ENCODE results near the gene HEXD.

HEXD gene

GRCh38 chr17:82392941-82393340, 25.2 kb upstream of the HEXD start:
- Histone ChIP-seq H3K36me3 (peaks cover 5 to 61% (median 39%) of the 10 kb centered on the region in 3 donors), H3K4me3 (no peak overlapping the region)
- no peak for TF ChIP-seq CTCF (IDR thresholded peaks at IDR 0.05)

GRCh38 chr17:82394278-82394677, 23.9 kb upstream of the HEXD start:
- no peaks in the 10 kb centered on the region for H3K9me3 ChIP-seq
- H3K27ac ChIP-seq, result no peak overlapping the region
- H3K4me3 ChIP-seq, result no peak overlapping the region
- H3K36me3 ChIP-seq, result peaks cover 5 to 64% (median 41%) of the 10 kb centered on the region in 3 donors
- TF ChIP-seq CTCF (IDR thresholded peaks at IDR 0.05), result no peak
- peaks cover 0 to 5% (median 4%) of the 10 kb centered on the region in 4 donors for H3K4me1 ChIP-seq
- no peak for DNase-seq
- intact Hi-C loops (cut with DNase I; ENCODE audit: low total_unique reads), result no loop called here
- H3K27me3 ChIP-seq, result no peaks in the 10 kb centered on the region

More at GRCh38 chr17:82392941-82393340, 25.2 kb upstream of the HEXD start:
- intact Hi-C loops (cut with DNase I; ENCODE audit: low total_unique reads), result no loop called here
- H3K27me3 ChIP-seq, result no peaks in the 10 kb centered on the region
- H3K9me3 ChIP-seq, result no peaks in the 10 kb centered on the region
- H3K4me1 ChIP-seq, result no peaks in the 10 kb centered on the region
- no peak for DNase-seq
- H3K27ac ChIP-seq, result no peak overlapping the region

GRCh38 chr17:82396601-82397435, 21.3 kb upstream of the HEXD start:
- intact Hi-C loops (cut with DNase I; ENCODE audit: low total_unique reads), result no loop called here
- Histone ChIP-seq H3K4me1 (peaks cover 0 to 10% (median 7%) of the 10 kb centered on the region in 4 donors), H3K27ac (no peak overlapping the region), H3K9me3 (no peaks in the 10 kb centered on the region), H3K36me3 (peaks cover 5 to 58% (median 48%) of the 10 kb centered on the region in 3 donors), H3K27me3 (no peaks in the 10 kb centered on the region), H3K4me3 (no peak overlapping the region)
- no peak for TF ChIP-seq CTCF (IDR thresholded peaks at IDR 0.05)
- DNase-seq, result peak in 1 of 2 donors; percentile 46

- DNase-seq, result no peak
- H3K4me1 ChIP-seq, result peaks cover 0 to 10% (median 7%) of the 10 kb centered on the region in 4 donors
- H3K4me3 ChIP-seq, result no peak overlapping the region
- intact Hi-C loops (cut with DNase I; ENCODE audit: low total_unique reads), result no loop called here
- H3K27me3 ChIP-seq, result no peaks in the 10 kb centered on the region
- H3K9me3 ChIP-seq, result no peaks in the 10 kb centered on the region
- TF ChIP-seq CTCF (IDR thresholded peaks at IDR 0.05), result no peak
- H3K27ac ChIP-seq, result no peak overlapping the region
- H3K36me3 ChIP-seq, result peaks cover 13 to 58% (median 42%) of the 10 kb centered on the region in 3 donors
Observed at GRCh38 chr17:82397449-82398335, 20.5 kb upstream of the HEXD start.

- Histone ChIP-seq H3K27me3 (no peaks in the 10 kb centered on the region), H3K9me3 (no peaks in the 10 kb centered on the region), H3K4me3 (no peak overlapping the region), H3K36me3 (peaks cover 27 to 58% (median 47%) of the 10 kb centered on the region in 3 donors), H3K4me1 (peaks cover 0 to 10% (median 7%) of the 10 kb centered on the region in 4 donors), H3K27ac (no peak overlapping the region)
- intact Hi-C loops (cut with DNase I; ENCODE audit: low total_unique reads), result no loop called here
- TF ChIP-seq CTCF (IDR thresholded peaks at IDR 0.05), result no peak
- DNase-seq, result peak in 1 of 2 donors; percentile 42
Observed at GRCh38 chr17:82399041-82399441, 19.1 kb upstream of the HEXD start.
